Measurements from ENCODE around the gene SERPINB7.

Gene SERPINB7

GRCh38 chr18:63788447-63789096, 13.4 kb downstream of the SERPINB7 start:
- no peak for DNase-seq

GRCh38 chr18:63789327-63789726, 14.1 kb downstream of the SERPINB7 start:
- DNase-seq = no peak

- DNase-seq = no peak
Measured at GRCh38 chr18:63795606-63796005, 20.4 kb downstream of the SERPINB7 start.

GRCh38 chr18:63799189-63799588, 24.0 kb downstream of the SERPINB7 start:
- no peak for DNase-seq

- no peak for DNase-seq
Measured at GRCh38 chr18:63801343-63801742, 26.1 kb downstream of the SERPINB7 start.

GRCh38 chr18:63808125-63808524, 32.9 kb downstream of the SERPINB7 start:
- no peak for DNase-seq

- no peak for DNase-seq
Measured at GRCh38 chr18:63817441-63818051, 42.3 kb downstream of the SERPINB7 start.

GRCh38 chr18:63818212-63818611, 43.0 kb downstream of the SERPINB7 start:
- no peak for DNase-seq

GRCh38 chr18:63819786-63820185, 44.6 kb downstream of the SERPINB7 start:
- no peak for DNase-seq

GRCh38 chr18:63820694-63821093, 45.5 kb downstream of the SERPINB7 start:
- no peak for DNase-seq

- no peak for DNase-seq
Measured at GRCh38 chr18:63823516-63824219, 48.5 kb downstream of the SERPINB7 start.

GRCh38 chr18:63824220-63824525, 49.0 kb downstream of the SERPINB7 start:
- no peak for DNase-seq

GRCh38 chr18:63828120-63828519, 52.9 kb downstream of the SERPINB7 start:
- no peak for DNase-seq

GRCh38 chr18:63828656-63829055, 53.4 kb downstream of the SERPINB7 start:
- no peak for DNase-seq

GRCh38 chr18:63829886-63830285, 54.7 kb downstream of the SERPINB7 start:
- no peak for DNase-seq

GRCh38 chr18:63831080-63831788, 56.0 kb downstream of the SERPINB7 start:
- DNase-seq = no peak

GRCh38 chr18:63832470-63832869, 57.3 kb downstream of the SERPINB7 start:
- DNase-seq = no peak

GRCh38 chr18:63834471-63835113, 59.4 kb downstream of the SERPINB7 start:
- no peak for DNase-seq

GRCh38 chr18:63836456-63836855, 61.2 kb downstream of the SERPINB7 start:
- DNase-seq = no peak

GRCh38 chr18:63837590-63837989, 62.4 kb downstream of the SERPINB7 start:
- DNase-seq = no peak

- no peak for DNase-seq
Measured at GRCh38 chr18:63843008-63843407, 67.8 kb downstream of the SERPINB7 start.

- peak; percentile 34 for DNase-seq
Measured at GRCh38 chr18:63844254-63844653, 69.0 kb downstream of the SERPINB7 start.

GRCh38 chr18:63848159-63848558, 72.9 kb downstream of the SERPINB7 start:
- DNase-seq = peak; percentile 50

All from NCI-H748 treated with DMSO at 0.1 percent for 48 hours (cell line).